Thyroid gland (tissue), 4 donors: ENCODE data around the gene SIRT3.

ENCODE experiments used
- CTCF ChIP-seq, 6 experiments: fragments of 200-600 bp in 3 of 6; fragments of 450-650 bp in 3 of 6; sonication (generic) in 3 of 6; IDR thresholded peaks; one replicate each; pipeline ENCODE4 v1.5.1; 2016 to 2019; ENCODE audit warnings: antibody characterized with exemption in 6 of 6, mild to moderate bottlenecking in 2 of 6, inconsistent platforms in 1 of 6, moderate library complexity in 1 of 6
- POLR2A ChIP-seq, 2 donors: fragments of 450-650 bp; IDR thresholded peaks; one replicate each; pipeline ENCODE4 v1.6.1; 2017; ENCODE audit warnings: antibody characterized with exemption in 2 of 2, mild to moderate bottlenecking in 2 of 2, moderate library complexity in 1 of 2

GRCh38 chr11:251550-251949 lies 15.4 kb upstream of the SIRT3 start:
- TF ChIP-seq CTCF (IDR thresholded peaks at IDR 0.05): no peak
- TF ChIP-seq POLR2A (IDR thresholded peaks at IDR 0.05): no peak
